Measurements from ENCODE around the gene SLC9A8. TPM values are rescaled to one million over a fixed set of nuclear protein-coding genes. Genes with fewer than 3 reads are reported as not detected.

Gene SLC9A8
- total and polyA plus RNA-seq, 9 of the 15 experiments (the other 6 are each of a cell fraction or from before 2014, with no cell fraction given): 0.56 to 9.7 (median 5.0) TPM

- no peak for TF ChIP-seq TFE3 (CRISPR knock-in tag; IDR thresholded peaks at IDR 0.05)
- peak; percentile 73 for TF ChIP-seq SUPT5H (IDR thresholded peaks at IDR 0.05)
- TF ChIP-seq, protein P1, sequence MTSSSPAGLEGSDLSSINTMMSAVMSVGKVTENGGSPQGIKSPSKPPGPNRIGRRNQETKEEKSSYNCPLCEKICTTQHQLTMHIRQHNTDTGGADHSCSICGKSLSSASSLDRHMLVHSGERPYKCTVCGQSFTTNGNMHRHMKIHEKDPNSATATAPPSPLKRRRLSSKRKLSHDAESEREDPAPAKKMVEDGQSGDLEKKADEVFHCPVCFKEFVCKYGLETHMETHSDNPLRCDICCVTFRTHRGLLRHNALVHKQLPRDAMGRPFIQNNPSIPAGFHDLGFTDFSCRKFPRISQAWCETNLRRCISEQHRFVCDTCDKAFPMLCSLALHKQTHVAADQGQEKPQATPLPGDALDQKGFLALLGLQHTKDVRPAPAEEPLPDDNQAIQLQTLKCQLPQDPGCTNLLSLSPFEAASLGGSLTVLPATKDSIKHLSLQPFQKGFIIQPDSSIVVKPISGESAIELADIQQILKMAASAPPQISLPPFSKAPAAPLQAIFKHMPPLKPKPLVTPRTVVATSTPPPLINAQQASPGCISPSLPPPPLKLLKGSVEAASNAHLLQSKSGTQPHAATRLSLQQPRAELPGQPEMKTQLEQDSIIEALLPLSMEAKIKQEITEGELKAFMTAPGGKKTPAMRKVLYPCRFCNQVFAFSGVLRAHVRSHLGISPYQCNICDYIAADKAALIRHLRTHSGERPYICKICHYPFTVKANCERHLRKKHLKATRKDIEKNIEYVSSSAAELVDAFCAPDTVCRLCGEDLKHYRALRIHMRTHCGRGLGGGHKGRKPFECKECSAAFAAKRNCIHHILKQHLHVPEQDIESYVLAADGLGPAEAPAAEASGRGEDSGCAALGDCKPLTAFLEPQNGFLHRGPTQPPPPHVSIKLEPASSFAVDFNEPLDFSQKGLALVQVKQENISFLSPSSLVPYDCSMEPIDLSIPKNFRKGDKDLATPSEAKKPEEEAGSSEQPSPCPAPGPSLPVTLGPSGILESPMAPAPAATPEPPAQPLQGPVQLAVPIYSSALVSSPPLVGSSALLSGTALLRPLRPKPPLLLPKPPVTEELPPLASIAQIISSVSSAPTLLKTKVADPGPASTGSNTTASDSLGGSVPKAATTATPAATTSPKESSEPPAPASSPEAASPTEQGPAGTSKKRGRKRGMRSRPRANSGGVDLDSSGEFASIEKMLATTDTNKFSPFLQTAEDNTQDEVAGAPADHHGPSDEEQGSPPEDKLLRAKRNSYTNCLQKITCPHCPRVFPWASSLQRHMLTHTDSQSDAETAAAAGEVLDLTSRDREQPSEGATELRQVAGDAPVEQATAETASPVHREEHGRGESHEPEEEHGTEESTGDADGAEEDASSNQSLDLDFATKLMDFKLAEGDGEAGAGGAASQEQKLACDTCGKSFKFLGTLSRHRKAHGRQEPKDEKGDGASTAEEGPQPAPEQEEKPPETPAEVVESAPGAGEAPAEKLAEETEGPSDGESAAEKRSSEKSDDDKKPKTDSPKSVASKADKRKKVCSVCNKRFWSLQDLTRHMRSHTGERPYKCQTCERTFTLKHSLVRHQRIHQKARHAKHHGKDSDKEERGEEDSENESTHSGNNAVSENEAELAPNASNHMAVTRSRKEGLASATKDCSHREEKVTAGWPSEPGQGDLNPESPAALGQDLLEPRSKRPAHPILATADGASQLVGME (CRISPR knock-in tag; IDR thresholded peaks at IDR 0.05): 0 out of 2 replicates have a peak, but pooled peaks have one; percentile 4
- no peak for TF ChIP-seq KHSRP (IDR thresholded peaks at IDR 0.05)
- TF ChIP-seq BMI1 (IDR thresholded peaks at IDR 0.05; ENCODE audit: low read length): peak; percentile 94
- TF ChIP-seq RBM39 (optimal IDR thresholded peaks at IDR 0.05; ENCODE audit: low read depth, low read length): peak; percentile 58
- TF ChIP-seq, protein P2, sequence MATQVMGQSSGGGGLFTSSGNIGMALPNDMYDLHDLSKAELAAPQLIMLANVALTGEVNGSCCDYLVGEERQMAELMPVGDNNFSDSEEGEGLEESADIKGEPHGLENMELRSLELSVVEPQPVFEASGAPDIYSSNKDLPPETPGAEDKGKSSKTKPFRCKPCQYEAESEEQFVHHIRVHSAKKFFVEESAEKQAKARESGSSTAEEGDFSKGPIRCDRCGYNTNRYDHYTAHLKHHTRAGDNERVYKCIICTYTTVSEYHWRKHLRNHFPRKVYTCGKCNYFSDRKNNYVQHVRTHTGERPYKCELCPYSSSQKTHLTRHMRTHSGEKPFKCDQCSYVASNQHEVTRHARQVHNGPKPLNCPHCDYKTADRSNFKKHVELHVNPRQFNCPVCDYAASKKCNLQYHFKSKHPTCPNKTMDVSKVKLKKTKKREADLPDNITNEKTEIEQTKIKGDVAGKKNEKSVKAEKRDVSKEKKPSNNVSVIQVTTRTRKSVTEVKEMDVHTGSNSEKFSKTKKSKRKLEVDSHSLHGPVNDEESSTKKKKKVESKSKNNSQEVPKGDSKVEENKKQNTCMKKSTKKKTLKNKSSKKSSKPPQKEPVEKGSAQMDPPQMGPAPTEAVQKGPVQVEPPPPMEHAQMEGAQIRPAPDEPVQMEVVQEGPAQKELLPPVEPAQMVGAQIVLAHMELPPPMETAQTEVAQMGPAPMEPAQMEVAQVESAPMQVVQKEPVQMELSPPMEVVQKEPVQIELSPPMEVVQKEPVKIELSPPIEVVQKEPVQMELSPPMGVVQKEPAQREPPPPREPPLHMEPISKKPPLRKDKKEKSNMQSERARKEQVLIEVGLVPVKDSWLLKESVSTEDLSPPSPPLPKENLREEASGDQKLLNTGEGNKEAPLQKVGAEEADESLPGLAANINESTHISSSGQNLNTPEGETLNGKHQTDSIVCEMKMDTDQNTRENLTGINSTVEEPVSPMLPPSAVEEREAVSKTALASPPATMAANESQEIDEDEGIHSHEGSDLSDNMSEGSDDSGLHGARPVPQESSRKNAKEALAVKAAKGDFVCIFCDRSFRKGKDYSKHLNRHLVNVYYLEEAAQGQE (IDR thresholded peaks at IDR 0.05; ENCODE audit: borderline replicate concordance): no peak
- TF ChIP-seq, protein P2 (CRISPR knock-in tag; IDR thresholded peaks at IDR 0.05; ENCODE audit: low read depth): 0 out of 2 replicates have a peak, but pooled peaks have one; percentile 13
- TF ChIP-seq ZBTB1 (CRISPR knock-in tag; IDR thresholded peaks at IDR 0.05; ENCODE audit: borderline replicate concordance, low read depth): peak; percentile 61; the same call in 1 of the 2 replicates
- TF ChIP-seq NFIC (IDR thresholded peaks at IDR 0.05): no peak
These were observed 102.9 kb downstream of the SLC9A8 start, which contains the start of gene SPATA2 (continued) for GRCh38 chr20:49915380-49916145.

Data from K562 (cell line).